MM.1S (cell line): Measurements from ENCODE around the gene DNAJC15.

ENCODE experiments used
- CTCF ChIP-seq: fragments of 300-600 bp; sonication (generic); IDR thresholded peaks from 2 replicates; pipeline ENCODE4 v1.5.1; 2016; ENCODE audit warnings: antibody characterized with exemption, low read length, mixed read lengths
- EZH2 ChIP-seq: fragments of 300-600 bp; sonication (generic); optimal IDR thresholded peaks from 2 replicates; pipeline ENCODE3; 2017; ENCODE audit warnings: low read depth, mild to moderate bottlenecking, antibody characterized with exemption, low read length, mixed read lengths
- EZH2phosphoT487 ChIP-seq: fragments of 300-600 bp; sonication (generic); IDR thresholded peaks from 2 replicates; pipeline ENCODE4 v1.6.1; 2018; ENCODE audit warnings: antibody characterized with exemption, low read length

DNA sequence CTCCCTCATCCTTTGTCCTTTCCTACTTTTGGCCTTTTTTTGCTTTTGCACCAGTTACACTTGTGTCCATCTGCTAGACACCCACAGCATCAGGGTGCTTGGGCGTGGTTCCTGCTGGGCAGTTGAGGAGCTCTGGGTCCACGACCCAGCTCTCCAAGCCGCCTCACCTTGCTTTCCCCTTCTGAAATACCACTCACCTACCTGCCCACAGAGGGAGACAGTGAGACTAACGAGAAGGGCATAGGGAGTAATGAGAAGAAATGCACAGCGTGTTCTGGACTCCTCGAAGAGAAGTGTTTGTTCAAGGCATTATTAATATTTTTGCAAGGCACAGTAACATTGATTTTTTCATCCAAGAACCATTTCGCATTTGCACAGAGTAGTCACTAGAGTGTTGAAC is 92.9 kb downstream of the DNAJC15 start:
- TF ChIP-seq CTCF (no peak; the same call in 1 of the 2 replicates), EZH2 (no peak), EZH2phosphoT487 (no peak)
